Activated CD8-positive, alpha-beta memory T cell treated with anti-CD3 and anti-CD28 coated beads for 24 hours (primary cell): ENCODE measurements around the gene SPINK8.
"Not testable (repeated sequence)": the region's sequence is repeated elsewhere in the genome, so short reads cannot be mapped to it uniquely, and the experiment has no call there.

ENCODE experiments used
- DNase-seq: peaks from one replicate; pipeline ENCODE4 v3.0.0-alpha.2; 2020

SPINK8 gene

DNA sequence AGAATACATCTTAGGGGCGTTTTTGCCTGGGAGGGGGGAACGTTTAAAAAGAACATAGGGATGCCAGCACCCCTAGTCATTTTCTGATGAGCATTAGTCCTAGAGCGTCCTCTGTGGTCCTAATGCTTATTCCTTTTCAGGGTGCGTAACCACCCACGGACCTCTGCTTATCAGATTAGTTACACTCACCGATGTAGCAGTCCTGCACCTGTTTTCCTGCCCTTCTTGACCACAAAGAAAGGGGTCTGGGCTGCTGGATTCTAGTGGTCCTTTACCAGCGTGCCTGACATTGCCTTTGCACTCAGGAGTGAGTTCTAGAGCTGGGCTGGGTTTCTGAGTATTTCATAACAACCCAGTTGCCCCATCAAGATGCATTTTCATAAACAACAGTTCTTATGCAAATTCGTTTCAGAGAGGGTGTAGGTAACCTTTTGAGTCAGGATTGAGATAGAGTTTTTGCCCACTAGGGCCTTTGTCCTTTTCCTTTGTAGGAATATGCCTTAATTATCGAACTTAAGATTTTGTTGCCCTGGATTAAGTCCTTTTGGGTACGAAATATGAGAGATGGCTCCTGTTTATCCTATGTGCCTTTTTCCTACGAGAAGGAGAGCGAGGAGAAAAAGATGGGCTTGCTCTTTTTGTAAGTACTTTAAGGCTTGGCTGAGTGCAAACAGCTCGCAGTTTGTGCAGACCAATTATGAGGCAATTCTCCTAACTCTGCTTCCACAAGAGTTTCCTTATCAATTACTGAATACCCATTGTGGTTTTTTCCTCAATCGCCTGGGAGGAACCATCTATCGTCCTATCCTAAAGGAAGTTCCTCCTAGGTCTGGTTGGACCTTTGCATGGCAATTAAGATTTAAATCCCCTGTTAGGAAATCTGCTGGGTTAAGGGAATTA lies at the start of gene SPINK8:
Gene SPINK8 (minus strand): TSS at position 316 of the 900 bp plus-strand sequence. CDS start 5,320 bp downstream, outside the sequence.
- DNase-seq: not testable (repeated sequence)

DNA sequence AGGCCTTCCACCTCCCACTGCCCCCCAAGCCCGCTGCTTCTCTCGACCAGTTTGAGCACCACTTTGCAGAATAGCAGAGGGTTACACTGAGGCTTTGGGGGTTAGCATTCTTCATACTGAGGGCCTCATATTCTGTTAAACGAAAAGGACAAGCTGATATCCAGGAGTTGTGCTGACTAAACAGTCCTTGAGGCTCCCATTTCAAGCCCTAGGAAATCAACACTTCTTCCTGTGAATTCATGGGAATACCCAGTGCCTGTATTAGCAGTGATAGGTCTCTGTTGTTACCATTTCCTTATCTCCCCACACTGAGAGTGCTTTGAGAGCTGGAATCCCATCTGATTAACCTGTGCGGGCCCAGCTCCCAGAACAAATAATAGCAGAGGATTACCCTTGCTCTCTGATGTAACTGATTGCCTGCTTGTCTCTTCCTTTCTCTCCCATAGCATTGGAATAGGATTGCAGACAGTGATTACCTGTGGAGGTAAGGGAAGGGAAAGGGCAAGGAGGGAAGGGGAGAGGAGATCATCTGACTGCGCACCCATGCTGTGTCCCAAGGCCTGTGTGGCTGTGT lies 39.5 kb upstream of the SPINK8 start:
- DNase-seq: no peak

DNA sequence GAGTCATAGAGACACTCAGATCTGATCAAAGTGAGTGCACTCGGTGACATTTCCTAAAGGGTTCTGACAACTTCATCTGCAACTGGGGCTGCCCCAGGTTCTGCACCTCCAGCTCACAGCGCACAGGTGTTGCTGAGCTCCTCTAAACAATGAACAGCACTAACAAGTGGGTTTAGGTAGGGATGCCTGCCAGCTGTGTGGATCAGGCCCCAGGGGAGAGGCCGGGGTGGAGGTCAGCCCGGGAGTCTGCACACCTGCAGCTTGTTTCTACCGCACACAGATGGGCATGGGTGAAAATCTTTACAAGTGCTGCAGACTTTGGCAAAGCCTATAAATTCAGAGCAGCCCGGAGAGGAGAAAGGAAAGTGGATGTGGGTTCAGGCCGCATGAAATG lies 38.9 kb upstream of the SPINK8 start:
- DNase-seq: no peak

DNA sequence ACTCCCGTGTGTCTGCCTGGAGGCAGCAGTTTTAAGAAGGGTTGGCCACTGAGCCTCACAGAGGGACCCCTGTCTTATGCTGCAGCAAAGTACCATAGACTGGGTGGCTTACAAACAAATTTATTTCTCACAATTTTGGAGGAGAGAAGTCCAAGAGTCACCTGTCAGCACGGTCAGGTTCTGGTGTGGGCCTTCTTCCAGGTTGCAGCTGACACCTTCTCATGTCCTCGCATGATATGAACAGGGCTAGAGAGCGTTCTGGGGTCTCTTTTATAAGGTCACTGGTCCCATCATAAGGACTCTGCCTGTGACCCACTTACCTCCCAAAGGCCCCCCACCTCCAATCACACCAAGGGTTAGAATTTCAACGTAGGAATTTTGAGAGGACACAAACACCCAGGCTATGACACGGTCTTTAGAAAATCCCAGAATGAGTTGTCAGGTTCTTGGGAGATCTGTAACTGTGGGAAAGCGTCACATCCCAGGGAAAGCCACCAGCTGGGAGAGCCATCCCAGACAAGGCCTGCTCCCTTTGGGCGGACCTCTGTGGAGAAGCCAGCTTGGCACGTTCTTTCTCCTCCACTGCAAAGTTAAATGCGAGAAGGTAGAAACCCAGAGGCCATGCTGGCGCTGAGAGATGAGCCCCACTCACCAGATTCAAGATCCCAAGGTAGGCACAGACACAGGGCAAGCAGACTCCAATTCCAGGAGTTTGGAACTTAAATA lies 38.4 kb upstream of the SPINK8 start, which contains the start of gene FBXW12:
Gene FBXW12 (plus strand): TSS at position 569 of the 726 bp plus-strand sequence. CDS start 549 bp downstream, outside the sequence.
- no peak for DNase-seq

DNA sequence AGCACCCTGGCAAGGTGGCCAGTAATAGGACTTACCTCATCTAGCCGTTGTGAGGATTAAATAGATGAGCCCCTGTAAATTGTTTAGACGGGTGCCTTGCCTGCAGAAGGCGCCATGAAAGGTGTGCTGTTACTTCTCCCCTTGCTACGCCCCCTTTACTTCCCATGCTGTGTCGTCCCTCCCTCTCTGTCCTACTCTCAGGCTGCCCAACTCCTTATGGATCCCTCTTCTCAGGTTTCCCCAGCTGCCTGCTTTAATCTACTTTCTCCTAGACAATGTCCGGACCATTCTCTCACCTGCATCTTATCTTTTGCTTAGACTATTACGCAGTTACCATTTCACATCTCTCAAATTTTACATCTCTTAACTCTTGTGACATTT lies 36.9 kb upstream of the SPINK8 start:
- no peak for DNase-seq

DNA sequence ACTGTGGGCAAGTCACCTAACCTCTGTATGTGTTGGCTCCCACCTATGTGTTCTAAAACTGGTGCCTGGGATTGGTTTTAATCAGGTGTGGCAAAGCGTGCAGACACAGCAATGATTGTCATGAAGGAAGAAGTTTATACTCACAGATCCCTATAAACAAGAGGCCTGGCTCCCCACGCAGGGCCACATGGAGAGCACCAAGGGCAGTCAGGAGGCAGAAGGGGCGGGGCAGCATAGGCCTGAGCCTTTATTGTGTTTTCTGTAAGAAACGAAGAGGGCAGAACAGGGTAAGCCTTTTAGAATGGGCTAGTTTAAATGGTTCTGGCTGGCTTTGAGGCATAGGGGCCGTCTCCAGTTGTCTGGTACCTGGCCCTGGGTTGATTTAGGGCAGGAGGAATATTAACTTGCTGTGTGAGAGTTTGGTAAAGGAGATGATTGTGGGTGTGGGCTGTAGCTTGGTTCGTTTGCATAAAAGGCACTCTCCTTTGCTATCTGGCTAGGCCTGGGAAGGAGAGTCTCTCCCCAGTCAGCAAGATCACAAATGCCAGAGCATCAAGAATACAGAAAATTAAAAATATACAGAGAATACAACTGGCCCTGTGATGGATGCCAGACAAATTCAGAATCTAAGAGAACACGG lies 36.4 kb upstream of the SPINK8 start:
- DNase-seq: no peak

DNA sequence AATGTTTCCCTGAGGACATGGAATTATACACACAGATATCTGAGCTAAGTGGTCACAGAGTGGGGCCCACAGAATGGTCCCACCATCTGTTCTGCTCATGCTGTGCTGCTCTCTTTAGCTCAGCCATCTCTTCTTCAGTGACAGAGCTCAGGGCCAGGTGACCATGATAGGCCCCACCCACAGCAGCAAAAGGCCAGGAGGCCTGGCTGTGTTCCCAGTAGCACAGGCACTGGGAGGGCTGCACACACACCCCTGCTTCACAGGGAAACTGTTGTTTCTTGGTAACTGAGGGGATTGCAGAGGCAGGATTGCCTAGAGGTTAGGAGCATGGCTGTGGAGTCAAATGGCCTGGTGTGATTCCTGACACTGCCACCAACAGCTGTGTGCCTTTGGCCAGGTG lies 33.7 kb upstream of the SPINK8 start:
- DNase-seq: no peak

DNA sequence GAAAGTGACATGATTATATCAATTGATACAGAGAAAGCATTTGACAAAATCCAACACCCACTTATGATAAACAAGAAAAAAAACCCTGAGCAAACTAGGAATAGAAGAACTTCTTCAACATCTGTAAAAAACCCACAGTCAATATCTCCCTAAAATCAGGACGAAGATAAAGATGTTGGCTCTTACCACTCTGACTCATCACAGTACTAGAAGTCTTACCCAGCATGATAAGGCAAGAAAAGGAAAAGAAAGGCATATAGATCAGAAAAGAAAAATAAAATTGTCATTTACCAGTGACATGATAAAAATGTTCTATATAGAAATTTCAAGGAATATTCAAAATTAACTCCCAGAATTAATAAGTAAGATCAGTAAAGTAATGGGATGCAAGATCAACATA lies 31.4 kb upstream of the SPINK8 start:
- DNase-seq: no peak

DNA sequence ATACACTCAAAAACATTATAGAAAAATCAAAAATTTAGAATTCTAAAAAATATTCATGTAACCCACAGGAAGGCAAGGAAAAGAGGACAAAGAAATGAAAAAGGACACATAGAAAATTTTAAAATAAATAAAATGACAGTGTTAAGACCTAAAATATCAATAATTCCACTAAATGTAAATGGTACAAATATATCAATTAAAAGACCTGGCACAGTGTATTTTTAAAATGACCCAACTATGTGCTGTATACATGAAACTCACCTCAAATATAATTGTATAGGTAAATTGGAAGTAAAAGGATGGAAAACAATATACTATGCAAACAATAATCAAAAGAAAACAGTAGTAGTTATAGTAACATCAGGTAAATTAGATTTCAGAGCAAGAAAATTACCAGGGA lies 28.5 kb upstream of the SPINK8 start:
- DNase-seq: no peak

DNA sequence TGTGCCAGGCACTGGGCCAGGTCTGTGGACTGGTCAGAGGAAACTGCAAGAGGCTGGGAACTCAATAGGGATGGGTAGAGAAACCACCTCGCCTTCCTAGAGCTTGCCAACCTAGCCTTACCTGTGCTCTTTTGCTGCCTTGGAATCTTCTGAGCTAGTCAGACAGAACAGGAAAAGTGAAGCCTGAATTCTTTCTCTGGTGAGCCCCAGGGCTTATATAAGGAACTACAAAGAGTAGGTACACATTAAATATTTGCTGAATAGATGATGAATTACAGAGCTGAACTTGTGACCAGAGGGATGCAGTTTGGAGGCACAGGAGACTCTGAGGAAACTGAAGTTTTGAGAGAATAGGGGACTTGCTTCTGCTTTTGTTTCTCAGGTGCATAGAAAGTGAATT lies 23.0 kb upstream of the SPINK8 start:
- no peak for DNase-seq

DNA sequence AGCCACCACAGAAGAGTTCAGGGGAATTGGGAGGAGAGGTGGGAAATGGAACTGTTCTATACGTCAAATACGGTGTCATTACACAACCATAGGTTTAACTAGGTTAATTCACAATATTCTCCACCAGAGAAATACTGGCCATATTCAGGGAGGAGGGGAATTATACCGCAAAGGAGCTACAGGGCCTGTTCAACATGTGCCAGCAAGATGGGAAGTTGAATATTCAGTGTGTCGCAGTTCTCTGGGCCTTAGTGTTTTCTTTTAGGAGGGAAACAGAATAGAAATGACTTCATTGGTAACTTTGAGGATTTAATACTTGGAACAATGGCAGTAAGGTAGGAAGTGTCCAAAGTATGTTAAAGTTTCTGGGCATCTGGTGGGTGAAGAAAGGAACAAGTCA lies 20.5 kb upstream of the SPINK8 start:
- no peak for DNase-seq

DNA sequence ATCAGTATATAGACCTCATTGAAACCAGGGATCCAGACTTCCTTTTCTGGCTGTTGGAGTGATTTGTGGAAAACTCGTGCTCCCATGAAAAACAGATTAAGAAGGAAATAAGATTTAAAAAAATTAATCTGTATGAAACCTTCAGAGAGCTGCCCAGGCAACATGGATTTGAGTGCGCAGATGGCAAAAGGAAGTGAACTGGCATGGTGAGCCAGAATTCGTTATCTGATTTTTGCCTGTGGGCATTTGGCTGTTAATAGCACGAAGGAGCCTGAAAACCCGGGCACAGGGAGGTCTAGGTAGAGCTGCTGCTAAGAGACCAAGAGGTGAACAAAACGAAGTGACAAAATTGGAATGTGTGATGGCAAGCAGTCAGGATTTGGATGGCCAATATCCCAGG lies 19.1 kb upstream of the SPINK8 start:
- no peak for DNase-seq

DNA sequence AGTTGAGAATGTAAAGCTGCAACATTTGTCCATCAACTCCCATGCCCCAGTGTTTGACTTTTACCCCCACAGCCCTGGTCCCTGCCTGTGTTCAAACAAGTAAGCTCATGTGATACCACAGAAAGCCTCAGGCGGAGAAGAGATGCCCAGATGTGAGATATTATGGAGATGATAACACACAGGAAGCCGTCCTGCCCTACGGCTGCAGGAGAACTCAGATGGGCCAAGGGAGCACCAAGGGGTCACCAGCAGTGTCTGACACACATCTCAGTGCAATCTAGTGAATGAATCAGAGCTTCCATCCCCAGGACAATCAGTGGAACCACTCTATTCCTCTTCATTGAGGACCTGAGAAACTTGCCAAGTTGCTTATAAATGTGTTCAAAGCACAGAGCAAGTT lies 14.0 kb upstream of the SPINK8 start:
- no peak for DNase-seq

DNA sequence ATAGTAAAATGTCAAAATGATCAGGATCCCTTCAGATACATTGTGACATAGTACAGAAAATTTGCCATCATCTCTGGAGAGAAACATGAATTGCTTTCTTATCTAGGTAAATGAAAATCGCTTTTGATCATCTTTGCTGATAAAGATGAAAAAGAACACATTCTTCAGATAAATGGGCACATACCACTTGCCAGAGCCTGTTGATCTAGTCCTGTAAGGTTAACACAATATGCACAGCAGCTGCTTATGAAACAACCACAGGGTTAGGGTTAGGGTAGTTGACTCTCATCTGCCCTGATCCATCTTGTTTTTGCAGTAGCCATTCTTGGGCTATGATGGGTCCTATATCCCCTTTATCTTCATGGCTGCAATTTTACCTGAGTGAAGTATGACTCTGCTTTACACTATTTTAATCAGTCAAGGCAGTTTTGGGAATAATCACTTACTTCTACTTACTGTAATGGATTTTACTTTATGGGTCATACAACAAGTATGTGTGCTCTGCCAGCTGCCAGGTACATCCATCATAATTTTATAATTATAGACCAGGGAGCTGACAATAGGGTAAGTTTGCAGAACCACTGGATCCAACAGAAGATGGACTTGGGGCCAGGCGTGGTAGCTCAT lies 12.6 kb upstream of the SPINK8 start:
- DNase-seq: no peak

DNA sequence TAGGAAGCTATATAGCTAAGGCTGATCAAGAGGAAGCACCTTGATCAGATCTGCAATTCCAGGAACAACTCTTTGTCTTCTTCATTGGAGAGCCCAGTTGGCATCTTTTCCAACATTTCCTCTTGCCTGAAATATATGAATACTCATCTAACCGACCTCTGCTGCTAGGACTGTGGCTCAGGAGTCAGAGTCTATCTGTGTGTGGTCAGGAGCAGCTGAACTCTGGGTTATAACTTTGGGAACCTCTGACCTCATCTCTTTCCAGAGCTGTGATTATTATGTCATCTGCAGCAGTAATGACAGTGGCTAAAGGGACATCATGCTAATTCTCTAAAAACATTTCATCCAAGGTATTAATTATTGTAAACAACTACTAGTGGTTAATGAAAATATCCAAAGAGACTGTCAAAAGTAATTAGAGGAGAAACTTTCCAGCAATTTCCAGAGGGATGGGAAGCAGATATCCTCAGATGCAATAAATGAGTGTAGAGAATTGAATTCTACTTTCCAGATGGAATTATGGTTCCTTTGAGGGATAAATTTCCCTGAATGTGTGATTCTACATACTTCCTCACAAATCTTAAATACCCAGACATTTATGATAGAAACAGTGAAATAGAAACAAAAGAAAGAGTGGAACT lies 11.5 kb upstream of the SPINK8 start:
- no peak for DNase-seq

DNA sequence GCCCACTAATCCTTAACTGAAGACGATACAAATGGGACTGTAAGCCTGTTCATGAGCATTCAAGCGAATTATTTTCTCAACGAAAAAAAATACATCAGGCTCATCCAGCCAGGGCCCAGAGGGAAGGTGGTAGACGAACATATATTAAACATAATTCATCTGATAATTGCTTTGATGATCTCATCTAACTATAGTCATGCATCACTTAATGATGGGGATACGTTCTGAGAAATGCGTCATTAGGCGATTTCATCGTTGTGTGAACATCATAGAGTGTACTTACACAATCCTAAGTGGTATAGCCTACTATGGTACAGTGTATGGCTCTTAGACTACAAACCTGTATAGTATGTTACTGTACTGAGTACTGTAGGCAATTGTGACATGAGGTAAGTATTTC lies 10.0 kb upstream of the SPINK8 start:
- no peak for DNase-seq

DNA sequence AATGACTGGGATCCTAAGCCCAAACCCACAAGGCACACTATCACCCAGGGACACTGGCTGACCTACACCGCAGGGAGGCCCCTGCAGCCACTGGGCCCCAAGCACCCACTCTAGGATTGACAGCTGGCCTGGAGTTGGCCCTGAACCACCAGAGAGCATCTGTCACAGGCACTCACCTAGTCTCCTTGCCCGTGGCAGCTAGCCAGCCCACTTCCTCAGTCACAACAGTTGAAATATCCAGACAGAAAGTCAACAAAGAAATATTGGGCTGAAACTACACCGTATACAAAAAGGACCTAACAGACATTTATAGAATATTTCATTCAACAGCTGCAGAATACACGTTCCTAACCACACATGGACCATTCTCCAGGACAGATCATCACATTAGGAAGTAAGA lies 5.2 kb upstream of the SPINK8 start:
- DNase-seq: no peak

DNA sequence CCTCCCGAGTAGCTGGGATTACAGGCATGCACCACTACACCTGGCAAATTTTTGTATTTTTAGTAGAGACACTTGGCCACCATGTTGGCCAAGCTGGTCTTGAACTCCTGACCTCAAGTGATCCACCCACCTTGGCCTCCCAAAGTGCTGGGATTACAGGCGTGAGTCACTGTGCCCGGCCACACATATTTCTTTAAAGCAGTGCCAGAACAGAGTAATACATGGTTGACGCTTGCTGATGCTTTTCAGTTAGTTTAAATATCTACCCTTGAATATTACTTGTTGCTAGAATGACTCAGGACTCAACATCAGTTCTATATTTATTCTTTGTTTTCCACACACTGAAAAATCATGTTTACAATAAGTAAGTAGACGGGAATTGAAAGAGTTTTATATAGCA lies 4.1 kb upstream of the SPINK8 start:
- DNase-seq: not testable (repeated sequence)

DNA sequence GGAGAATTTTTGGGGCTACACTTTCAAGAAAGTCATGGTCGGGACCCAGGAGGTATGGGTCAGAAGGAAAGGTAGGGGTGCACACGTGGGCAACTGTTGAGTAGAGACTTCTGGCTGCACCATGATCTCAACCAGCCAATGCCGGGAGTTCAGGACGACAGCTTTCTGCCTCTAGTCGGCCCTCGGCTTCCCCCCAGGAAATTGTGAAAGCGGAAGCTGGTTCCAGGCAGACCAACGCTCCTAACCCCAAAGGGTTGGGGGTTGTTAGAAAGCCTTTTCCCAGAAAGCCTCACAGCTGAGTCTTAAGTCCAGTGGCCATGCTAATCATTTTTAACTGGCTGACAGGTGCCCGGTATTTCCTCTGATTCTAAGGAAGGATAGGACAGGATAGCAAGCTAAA lies 1.8 kb upstream of the SPINK8 start:
- DNase-seq: not testable (repeated sequence)

DNA sequence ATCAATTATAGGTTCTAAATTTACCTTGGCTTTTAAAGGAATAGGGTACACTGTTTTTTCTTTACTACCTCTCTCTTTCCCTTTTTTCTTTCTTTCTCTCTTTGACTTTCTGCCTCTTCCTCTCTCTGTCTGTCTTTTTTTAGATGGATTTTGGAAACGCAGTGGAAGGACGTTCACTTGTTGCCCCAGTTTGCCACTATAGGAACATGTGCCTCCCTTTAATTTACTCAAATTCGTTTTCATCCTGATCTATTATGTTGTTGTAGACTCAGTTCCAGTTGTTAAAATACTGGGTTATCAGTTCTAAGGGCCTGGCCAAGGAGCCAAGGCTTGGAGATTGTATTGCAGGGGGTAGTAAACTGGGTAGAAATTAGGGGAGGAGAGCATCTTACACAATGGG lies 1.1 kb upstream of the SPINK8 start:
- DNase-seq: no peak

DNA sequence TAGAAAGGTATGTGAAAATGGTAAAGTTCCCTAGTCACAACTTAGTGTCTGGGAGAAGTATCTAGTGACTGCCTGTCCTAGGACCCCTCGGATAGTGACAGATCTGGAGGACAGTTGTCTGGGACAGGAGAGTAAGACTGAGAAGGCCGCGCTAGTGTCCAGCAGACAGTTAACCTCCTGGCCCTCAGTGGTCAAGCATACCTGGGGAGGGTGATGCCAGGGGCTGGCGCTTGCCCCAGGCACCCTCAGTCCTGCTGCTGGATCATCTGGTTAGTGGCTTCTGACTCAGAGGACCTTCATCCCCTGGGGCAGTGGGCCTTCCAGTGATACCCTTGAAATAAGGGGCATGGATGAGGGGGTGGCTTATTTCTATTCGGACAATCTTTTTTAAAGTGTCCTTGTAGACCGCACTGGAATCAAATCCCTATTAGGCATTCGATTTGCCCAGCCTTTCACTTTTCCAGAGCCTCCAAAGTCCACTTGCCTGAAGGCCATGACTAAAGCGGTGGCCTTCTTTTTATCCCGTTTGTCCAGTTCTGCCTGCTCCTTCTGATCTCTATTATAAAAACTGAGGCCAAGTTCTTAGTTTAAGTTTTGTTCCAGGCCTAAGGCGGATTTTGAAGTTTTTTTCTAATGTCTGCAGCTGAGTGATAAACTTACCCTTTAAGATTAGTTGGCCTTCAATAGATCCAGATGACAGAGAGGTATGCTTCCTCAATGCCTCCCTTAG lies 1.6 kb downstream of the SPINK8 start:
- DNase-seq: not testable (repeated sequence)

DNA sequence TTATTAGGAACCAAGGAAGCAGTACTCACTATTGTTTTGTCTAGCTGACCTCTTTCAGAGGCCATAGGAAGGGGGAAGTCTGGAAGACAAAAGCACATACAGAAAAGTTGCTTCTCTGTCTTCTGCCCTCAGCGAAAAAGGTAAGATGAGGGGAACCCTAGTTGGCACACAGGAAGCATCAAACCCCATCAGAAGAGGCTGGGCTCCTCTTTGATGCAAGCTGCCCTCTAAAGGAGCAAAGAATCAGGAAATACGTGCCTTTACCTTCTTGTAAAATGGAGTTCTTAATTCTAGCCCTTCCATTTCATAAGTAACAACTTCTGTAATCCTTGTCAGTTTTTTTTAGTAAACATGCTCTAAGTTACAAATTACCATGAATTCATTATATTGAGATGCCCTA lies 12.5 kb downstream of the SPINK8 start:
- no peak for DNase-seq
